Stimulated activated CD4-positive, alpha-beta T cell treated with anti-CD3 and anti-CD28 coated beads, Interleukin-15, amount 100 ng/mL, for 1 hour (primary cell): ENCODE data around the gene TMEM145.
"Not testable (repeated sequence)": the region's sequence is repeated elsewhere in the genome, so short reads cannot be mapped to it uniquely, and the experiment has no call there.

Experiments used
- DNase-seq, 2 donors: peaks; one replicate each; pipeline ENCODE4 v3.0.0-alpha.2; 2020; ENCODE audit warnings: low read depth in 1 of 2, low spot score in 1 of 2

The TMEM145 gene

GRCh38 chr19:42333975-42334696 is 21.0 kb downstream of the TMEM145 start:
- no peak for DNase-seq

DNA sequence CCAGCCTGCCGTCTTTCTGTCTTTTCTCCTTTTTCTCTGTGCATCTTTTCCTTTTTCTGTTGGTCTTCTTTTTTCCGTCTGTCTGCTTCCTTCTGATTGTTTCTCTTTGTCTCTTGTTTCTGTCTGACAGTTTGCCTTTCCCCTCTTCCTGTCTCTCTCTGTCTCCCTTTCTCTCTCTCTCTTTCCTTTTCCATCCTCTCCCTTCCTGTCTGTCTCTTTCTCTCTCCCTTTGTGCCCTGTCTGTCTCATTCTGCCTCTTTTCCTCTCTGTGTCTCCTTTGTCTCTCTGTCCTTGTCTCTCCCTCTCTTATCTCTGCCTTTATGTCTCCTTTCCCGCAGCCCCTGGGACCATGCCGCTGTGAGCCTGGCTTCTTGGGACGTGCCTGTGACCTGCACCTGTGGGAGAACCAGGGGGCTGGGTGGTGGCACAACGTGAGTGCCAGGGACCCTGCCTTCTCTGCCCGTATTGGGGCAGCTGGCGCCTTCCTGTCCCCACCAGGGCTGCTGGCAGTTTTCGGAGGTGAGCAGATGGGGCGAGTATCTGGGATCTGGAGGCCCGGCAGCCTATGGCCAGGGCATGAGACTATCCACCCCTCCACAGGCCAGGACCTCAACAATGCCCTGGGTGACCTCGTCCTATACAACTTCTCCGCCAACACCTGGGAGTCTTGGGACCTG is 21.7 kb downstream of the TMEM145 start:
- DNase-seq, result no peak

DNA sequence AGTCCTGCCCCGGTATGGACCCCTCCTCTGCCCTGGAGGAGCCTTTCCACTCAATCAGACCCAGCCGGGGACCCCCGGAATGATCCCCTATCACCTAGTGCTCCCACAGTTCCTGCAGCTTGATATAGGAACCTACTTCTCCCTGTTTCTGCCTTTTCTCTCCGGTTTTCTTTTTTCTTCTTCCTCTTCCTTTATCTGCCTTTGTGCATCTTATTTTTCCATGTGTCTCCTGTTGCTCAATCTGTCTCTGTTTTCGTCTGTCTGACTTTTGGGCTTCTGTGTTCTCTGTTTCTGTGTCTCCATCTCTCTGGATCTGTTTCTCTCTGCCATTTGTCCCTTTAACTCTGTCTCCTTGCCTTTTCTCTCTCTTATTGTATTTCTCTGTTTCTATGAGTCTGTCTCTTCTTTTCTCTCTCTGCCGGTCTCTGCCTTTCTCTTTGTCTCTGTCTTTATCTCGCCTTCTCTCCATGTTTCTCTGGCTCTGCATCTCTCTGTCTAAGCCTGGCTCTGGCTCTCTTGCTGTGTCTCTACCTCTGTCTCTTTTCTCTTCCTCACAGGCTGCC is 22.3 kb downstream of the TMEM145 start:
- DNase-seq, result no peak

DNA sequence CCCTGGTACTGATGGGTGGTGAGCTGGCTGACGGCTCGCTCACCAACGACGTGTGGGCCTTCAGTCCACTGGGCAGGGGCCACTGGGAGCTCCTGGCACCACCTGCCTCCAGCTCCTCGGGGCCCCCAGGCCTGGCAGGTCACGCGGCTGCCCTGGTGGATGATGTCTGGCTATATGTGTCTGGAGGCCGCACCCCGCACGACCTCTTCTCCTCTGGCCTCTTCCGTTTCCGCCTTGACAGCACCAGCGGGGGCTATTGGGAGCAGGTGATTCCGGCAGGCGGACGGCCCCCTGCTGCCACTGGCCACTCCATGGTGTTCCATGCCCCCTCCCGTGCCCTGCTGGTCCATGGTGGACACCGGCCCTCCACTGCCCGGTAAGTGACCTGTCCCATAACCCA is 22.9 kb downstream of the TMEM145 start:
- no peak for DNase-seq

DNA sequence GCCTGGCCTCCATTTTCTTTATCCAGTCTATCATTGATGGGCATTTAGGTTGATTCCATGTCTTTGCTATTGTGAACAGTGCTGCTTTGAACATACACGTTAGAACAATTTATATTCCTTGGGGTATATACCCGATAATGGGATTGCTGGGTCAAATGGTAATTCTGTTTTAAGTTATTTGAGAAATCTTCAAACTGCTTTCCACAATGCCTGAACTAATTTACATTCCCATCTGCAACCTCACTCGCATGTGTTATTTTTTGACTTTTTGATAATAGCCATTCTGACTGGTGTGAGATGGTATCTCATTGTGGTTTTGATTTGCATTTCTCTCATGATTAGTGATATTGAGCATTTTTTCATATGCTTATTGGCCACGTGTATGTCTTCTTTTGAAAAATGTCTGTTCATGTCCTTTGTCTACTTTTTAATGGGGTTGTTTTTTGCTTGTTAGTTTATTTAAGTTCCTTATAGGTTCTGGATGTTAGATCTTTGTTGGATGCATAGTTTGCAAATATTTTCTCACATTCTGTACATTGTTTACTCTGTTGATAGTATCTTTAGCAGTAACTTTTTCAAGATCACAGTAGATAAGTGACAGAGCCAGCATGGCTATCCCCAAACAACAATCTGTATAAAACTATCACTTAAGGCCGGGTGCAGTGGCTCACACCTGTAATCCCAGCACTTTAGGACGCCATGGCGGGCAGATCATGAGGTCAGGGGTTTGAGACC is 26.2 kb downstream of the TMEM145 start:
- not testable (repeated sequence) for DNase-seq

DNA sequence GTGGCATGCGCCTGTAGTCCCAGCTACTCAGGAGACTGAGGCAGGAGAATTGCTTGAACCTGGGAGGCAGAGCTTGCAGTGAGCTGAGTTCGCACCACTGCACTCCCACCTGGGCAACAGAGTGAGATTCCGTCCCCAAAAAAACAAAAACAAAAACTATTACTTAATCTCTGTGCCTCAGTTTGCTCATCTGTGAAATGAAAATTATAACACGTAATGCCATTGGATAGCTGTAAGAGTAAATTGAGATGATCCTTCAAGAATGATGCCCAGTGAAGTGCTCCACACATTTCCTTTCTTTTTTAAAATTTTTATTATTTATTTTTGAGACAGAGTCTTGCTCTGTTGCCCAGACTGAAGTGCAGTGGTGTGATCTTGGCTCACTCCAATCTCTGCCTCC is 26.8 kb downstream of the TMEM145 start:
- DNase-seq, result not testable (repeated sequence)

DNA sequence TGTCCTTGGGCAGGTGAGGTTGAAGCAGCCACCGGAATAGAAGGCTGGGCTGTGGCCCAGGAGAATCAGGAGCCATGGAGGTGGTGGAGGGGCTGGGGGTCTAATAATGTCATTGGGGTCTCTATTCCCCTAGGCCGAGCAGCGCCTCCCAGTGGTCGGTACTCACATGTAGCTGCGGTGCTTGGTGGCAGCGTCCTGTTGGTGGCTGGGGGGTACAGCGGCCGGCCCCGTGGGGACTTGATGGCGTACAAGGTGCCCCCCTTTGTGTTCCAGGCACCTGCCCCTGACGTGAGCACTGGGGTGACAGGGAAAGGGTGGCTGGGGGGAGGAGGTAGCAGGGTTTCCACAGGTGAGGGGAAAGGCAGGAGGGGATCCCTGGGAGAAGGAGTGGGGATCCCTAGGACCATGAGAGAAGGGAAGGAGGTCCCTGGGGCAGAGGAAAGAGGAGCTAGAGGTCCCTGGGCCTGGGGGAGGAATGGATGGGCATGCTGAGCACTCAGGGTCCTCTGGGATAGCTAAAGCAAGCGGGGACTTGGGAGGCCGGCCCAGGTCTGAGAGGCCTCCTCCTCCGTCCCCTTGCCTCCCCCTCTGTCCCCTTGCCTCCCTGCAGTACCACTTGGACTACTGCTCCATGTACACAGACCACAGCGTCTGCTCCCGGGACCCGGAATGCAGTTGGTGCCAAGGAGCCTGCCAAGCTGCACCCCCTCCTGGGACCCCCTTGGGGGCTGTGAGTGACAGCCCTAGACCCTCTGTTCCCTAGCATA is 30.4 kb downstream of the TMEM145 start:
- DNase-seq, result no peak

DNA sequence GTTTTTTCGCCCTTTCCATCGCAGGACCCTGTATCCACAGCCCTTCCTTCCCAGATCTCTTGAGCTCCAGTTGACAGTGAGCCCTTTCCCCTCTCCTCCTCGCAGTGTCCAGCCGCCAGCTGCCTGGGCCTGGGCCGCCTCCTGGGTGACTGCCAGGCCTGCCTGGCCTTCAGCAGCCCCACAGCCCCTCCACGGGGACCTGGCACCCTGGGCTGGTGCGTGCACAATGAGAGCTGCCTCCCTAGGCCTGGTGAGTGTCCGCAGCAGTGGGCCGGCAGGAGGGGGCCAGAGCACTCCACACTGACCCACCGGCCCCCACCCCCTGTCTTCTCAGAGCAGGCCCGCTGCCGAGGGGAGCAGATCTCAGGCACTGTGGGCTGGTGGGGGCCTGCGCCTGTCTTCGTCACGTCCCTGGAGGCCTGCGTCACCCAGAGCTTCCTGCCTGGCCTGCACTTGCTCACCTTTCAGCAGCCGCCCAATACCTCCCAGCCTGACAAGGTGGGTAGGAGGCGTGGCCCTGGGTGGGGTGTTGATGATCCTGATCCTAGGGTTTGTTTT is 31.3 kb downstream of the TMEM145 start:
- no peak for DNase-seq

DNA sequence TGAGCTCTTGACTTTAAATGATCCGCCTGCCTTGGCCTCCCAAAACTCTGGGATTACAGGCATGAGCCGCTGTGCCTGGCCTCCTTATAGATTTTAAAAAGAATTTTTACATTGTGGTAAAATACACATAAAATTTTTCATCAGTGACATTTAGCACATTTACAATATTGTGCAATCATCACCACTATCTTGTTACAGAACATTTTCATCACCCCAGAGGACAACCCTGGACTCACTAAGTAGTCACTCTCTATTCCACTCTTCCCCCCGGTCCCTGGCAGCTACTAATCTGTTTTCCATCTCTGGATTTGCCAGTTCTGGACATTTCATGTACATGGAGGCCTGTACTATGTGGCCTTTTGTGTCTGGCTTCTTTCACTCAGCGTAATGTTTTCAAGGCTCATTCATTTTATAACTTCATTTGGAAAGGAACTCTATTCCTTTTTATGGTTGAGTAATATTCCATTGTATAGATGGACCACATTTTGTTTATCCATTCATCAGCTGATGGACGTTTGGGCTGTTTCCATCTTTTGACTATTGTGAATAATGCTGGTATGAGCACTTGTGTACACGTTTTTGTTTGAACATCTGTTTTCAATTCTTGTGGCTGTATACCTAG is 32.2 kb downstream of the TMEM145 start:
- DNase-seq, result no peak

DNA sequence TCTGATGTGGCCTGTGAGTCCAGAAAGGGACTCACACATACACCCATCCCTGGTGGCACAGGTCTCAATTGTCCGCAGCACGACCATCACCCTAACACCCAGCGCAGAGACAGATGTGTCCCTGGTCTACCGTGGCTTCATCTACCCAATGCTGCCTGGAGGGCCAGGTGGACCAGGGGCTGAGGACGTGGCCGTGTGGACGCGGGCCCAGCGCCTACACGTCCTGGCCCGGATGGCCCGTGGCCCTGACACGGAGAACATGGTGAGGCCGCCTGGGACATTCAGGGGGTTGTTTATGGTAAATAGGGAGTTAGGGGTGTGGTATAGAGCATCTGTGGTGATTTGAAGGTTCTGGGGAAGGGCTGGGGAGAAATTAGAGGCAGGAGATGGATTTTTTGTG is 35.1 kb downstream of the TMEM145 start:
- DNase-seq, result no peak

DNA sequence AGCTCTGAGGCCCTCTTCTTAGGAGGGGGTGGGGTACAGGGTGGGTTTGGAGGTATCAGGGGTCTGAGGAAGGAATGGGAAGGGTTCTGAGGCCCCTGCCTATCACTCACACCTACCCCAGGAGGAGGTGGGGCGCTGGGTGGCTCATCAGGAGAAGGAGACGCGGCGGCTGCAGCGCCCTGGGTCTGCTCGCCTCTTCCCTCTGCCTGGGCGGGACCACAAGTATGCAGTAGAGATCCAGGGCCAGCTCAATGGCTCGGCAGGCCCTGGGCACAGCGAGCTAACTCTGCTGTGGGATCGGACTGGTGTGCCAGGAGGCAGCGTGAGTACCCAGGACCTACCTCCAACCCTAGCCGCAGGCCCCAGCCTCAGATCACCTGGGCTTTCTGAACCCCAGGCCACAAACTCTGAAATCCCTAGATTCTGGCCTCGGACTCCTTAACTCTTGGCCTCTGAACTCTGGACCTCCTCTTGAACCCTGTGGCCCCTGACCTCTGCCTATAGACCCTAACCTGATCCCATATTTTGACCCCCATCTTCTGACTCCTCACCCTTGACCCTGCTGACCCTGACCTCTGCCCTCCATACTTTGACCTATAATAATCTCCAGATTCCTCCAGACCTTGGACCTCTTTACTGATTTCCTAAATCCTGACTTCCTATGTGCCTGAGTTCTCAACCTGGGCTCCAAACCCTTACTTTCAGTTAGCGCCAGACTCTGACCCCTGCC is 36.4 kb downstream of the TMEM145 start:
- no peak for DNase-seq

DNA sequence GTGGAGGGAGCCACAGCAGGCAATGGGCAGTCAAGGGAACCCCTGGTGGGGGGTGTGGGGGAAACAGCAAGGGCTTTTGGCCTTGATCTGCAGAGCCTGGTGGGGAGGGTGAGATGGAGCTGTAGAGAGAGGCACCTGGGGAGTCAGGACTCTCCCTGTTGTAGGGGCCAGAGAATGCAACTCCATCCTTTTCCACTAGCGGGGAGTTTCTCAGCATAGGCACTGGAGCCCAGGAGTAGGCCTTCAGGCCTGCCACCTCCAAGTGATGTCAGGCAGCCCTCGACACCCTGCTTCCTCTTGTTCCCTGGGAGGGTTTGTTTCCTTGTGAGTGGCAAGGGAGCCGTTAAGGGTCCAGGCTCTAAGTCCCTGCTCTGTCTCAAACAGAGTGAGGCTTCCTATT is 37.3 kb downstream of the TMEM145 start:
- DNase-seq, result no peak

GRCh38 chr19:42351079-42351735 is 38.1 kb downstream of the TMEM145 start:
- no peak for DNase-seq

- no peak for DNase-seq
These were observed 39.5 kb downstream of the TMEM145 start for GRCh38 chr19:42352301-42353259.

- DNase-seq, result no peak
These were observed 40.4 kb downstream of the TMEM145 start for GRCh38 chr19:42353341-42354015.

DNA sequence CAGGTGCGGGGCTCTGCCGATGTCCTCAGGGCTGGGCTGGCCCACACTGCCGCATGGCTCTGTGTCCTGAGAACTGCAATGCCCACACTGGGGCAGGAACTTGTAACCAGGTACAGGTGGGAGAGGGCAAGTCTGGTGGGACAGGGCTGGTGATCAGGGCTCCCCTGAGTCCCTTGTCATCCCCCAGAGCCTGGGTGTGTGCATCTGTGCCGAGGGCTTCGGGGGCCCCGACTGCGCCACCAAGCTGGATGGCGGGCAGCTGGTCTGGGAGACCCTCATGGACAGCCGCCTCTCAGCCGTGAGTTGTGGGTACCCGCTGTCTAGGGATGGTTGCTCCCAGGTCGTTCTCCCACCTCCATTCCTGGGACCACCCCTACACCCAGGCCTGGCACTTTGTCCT is 42.8 kb downstream of the TMEM145 start:
- no peak for DNase-seq

DNA sequence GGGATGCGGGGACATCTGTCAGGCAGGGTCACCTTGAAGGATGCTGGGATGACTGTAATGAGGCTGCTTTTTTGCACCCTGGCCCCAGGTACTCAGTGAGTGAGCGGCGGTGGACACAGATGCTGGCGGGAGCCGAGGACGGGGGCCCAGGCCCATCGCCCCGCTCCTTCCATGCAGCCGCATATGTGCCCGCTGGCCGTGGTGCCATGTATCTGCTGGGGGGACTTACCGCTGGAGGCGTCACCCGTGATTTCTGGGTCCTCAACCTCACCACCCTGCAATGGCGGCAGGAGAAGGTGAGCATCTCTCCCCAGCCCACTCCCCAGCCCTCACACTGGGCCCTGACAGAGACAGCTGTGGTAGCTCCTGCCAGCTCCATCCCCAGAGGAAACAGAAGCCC is 43.6 kb downstream of the TMEM145 start:
- no peak for DNase-seq
